H1 (cell line): Measurements from ENCODE around the gene OLFM1. TPM values are rescaled to one million over a fixed set of nuclear protein-coding genes. Genes with fewer than 3 reads are reported as not detected.

Source experiments
- CTCF ChIA-PET: fragments of 300-600 bp; sonication (Branson Sonifier 250); formaldehyde crosslinking; loops from one replicate; lab custom pipeline; 2021; ENCODE audit not compliant: partially characterized antibody; lab: Charles Lee
- POLR2A ChIA-PET: fragments of 300-600 bp; sonication (Branson Sonifier 250); formaldehyde crosslinking; loops from one replicate; lab custom pipeline; 2021; ENCODE audit warnings: inconsistent platforms; ENCODE audit not compliant: partially characterized antibody; lab: Charles Lee
- DNase-seq, 2 experiments: peaks; one replicate each; pipeline versions ENCODE4 v3.0.0 to v3.0.0-alpha.2; 2010 to 2022; ENCODE audit warnings: low spot score in 2 of 2, low read depth in 1 of 2, mixed read lengths in 1 of 2
- FAIRE-seq: peaks from 2 replicates; lab custom pipeline; 2011; peaks lifted over from hg19 to GRCh38; lab: Jason Lieb, UNC
- H2AFZ ChIP-seq: 2 replicates; pipeline ENCODE4 v1.8.1; 2012; ENCODE audit warnings: low read length, inconsistent platforms
- H2AK5ac ChIP-seq: 2 replicates; pipeline ENCODE4 v1.6.1; 2013; ENCODE audit warnings: low read depth, low read length
- H2BK120ac ChIP-seq: replicated peaks from 2 replicates; pipeline ENCODE3; 2013; ENCODE audit warnings: low read depth, low read length, inconsistent platforms
- H2BK12ac ChIP-seq: 2 replicates; pipeline ENCODE4 v1.6.1; 2013; ENCODE audit warnings: low read depth, low read length
- H2BK15ac ChIP-seq: 2 replicates; pipeline ENCODE4 v1.6.1; 2013; ENCODE audit warnings: low read length
- H2BK20ac ChIP-seq: 2 replicates; pipeline ENCODE4 v1.6.1; 2013; ENCODE audit warnings: low read length
- H2BK5ac ChIP-seq: 2 replicates; pipeline ENCODE4 v1.6.1; 2013; ENCODE audit warnings: low read depth, low read length
- H3K14ac ChIP-seq: 2 replicates; pipeline ENCODE4 v1.6.1; 2013; ENCODE audit warnings: inconsistent platforms; ENCODE audit not compliant: insufficient read length
- H3K18ac ChIP-seq: 2 replicates; pipeline ENCODE4 v1.6.1; 2013; ENCODE audit warnings: low read length; ENCODE audit errors: extremely low read depth
- H3K23ac ChIP-seq: 2 replicates; pipeline ENCODE4 v1.6.1; 2013; ENCODE audit warnings: inconsistent platforms; ENCODE audit not compliant: insufficient read length
- H3K23me2 ChIP-seq: 2 replicates; pipeline ENCODE4 v1.6.1; 2013; ENCODE audit warnings: low read depth, low read length
- H3K27ac ChIP-seq: 2 replicates; pipeline ENCODE4 v1.6.1; 2011; ENCODE audit warnings: low read depth, low read length, inconsistent platforms
- H3K27me3 ChIP-seq, 4 experiments: replicated peaks in 1 of 4; 1 replicate in 1 of 4; 2 replicates in 3 of 4; pipeline versions ENCODE4 v1.6.1 to v1.8.1; 2011 to 2013; ENCODE audit warnings: low read length in 3 of 4, mild to moderate bottlenecking in 3 of 4, inconsistent platforms in 2 of 4, mixed read lengths in 2 of 4, moderate library complexity in 1 of 4; ENCODE audit not compliant: control insufficient read depth in 3 of 4, insufficient read depth in 3 of 4; ENCODE audit errors: extremely low read depth in 1 of 4
- H3K36me3 ChIP-seq, 4 experiments: 2 replicates each; pipeline versions ENCODE4 v1.6.1 to v1.8.1; 2011 to 2013; ENCODE audit warnings: mild to moderate bottlenecking in 4 of 4, low read length in 3 of 4, moderate library complexity in 2 of 4, control low read depth in 1 of 4, inconsistent platforms in 1 of 4; ENCODE audit not compliant: insufficient read depth in 4 of 4, control insufficient read depth in 2 of 4
- H3K4ac ChIP-seq: replicated peaks from 2 replicates; pipeline ENCODE3; 2013; ENCODE audit warnings: low read length, low read depth, mixed read lengths, inconsistent platforms; ENCODE audit not compliant: insufficient read length
- H3K4me1 ChIP-seq, 4 experiments: replicated peaks in 1 of 4; 1 replicate in 1 of 4; 2 replicates in 3 of 4; pipeline versions ENCODE4 v1.6.1 to v1.8.1; 2011 to 2013; ENCODE audit warnings: low read length in 3 of 4, inconsistent platforms in 2 of 4, mixed read lengths in 1 of 4; ENCODE audit not compliant: insufficient read depth in 4 of 4, control insufficient read depth in 3 of 4
- H3K4me2 ChIP-seq, 2 experiments: 2 replicates each; pipeline versions ENCODE4 v1.6.1 to v1.8.1; 2011 to 2013; ENCODE audit warnings: low read depth in 2 of 2, low read length in 2 of 2, control low read depth in 1 of 2, inconsistent platforms in 1 of 2, mild to moderate bottlenecking in 1 of 2; ENCODE audit not compliant: insufficient read depth in 1 of 2
- H3K4me3 ChIP-seq, 4 experiments: fragments of 200-600, 300-600 bp in 1 of 4; sonication (generic), shearing (Covaris generic), sonication (Bioruptor Twin) in 1 of 4; 2 replicates each; pipeline versions ENCODE4 v1.5.1 to v1.8.1; 2011 to 2016; ENCODE audit warnings: low read length in 4 of 4, low read depth in 3 of 4, control low read depth in 2 of 4, inconsistent platforms in 2 of 4, mild to moderate bottlenecking in 2 of 4, mixed read lengths in 1 of 4, moderate library complexity in 1 of 4; ENCODE audit not compliant: insufficient read depth in 2 of 4; ENCODE audit errors: extremely low read depth in 1 of 4
- H3K56ac ChIP-seq: replicated peaks from 2 replicates; pipeline ENCODE3; 2013; ENCODE audit warnings: low read depth, mild to moderate bottlenecking, mixed read lengths, low read length, inconsistent platforms; ENCODE audit not compliant: insufficient read length
- H3K79me1 ChIP-seq: 2 replicates; pipeline ENCODE4 v1.6.1; 2013; ENCODE audit warnings: low read depth, low read length, control low read depth
- H3K79me2 ChIP-seq, 2 experiments: 2 replicates each; pipeline versions ENCODE4 v1.6.1 to v1.8.1; 2012 to 2013; ENCODE audit warnings: low read length in 2 of 2, mild to moderate bottlenecking in 2 of 2, inconsistent platforms in 1 of 2; ENCODE audit not compliant: insufficient read depth in 2 of 2, control insufficient read depth in 1 of 2
- H3K9ac ChIP-seq, 4 experiments: replicated peaks in 1 of 4; 1 replicate in 1 of 4; 2 replicates in 3 of 4; pipeline versions ENCODE4 v1.6.1 to v1.8.1; 2011 to 2013; ENCODE audit warnings: low read depth in 3 of 4, low read length in 3 of 4, control low read depth in 2 of 4, mild to moderate bottlenecking in 2 of 4, moderate library complexity in 2 of 4, inconsistent platforms in 1 of 4; ENCODE audit errors: extremely low read depth in 1 of 4
- H3K9me3 ChIP-seq, 2 experiments: 2 replicates each; pipeline versions ENCODE4 v1.6.1 to v1.8.1; 2012 to 2013; ENCODE audit warnings: mild to moderate bottlenecking in 2 of 2, moderate library complexity in 2 of 2, control low read depth in 1 of 2, inconsistent platforms in 1 of 2, low read depth in 1 of 2, low read length in 1 of 2, mixed read lengths in 1 of 2; ENCODE audit not compliant: insufficient read depth in 2 of 2
- H4K20me1 ChIP-seq, 2 experiments: replicated peaks in 1 of 2; 2 replicates each; pipeline versions ENCODE3 to v1.8.1; 2011 to 2013; ENCODE audit warnings: inconsistent platforms in 2 of 2, low read length in 2 of 2, mild to moderate bottlenecking in 1 of 2; ENCODE audit not compliant: insufficient read depth in 2 of 2, control insufficient read depth in 1 of 2
- H4K5ac ChIP-seq: 2 replicates; pipeline ENCODE4 v1.6.1; 2013; ENCODE audit warnings: low read length, low read depth, mixed read lengths, inconsistent platforms; ENCODE audit not compliant: insufficient read length
- H4K8ac ChIP-seq: 2 replicates; pipeline ENCODE4 v1.8.0; 2013; ENCODE audit warnings: mild to moderate bottlenecking, moderate library complexity, low read length, inconsistent platforms; ENCODE audit not compliant: insufficient read depth; ENCODE audit errors: extremely low read depth
- H4K91ac ChIP-seq: replicated peaks from 2 replicates; pipeline ENCODE3; 2013; ENCODE audit warnings: low read length, mixed read lengths, inconsistent platforms; ENCODE audit not compliant: insufficient read length
- HDAC2 ChIP-seq, 2 experiments: fragments of 300-600 bp in 1 of 2; sonication (generic) in 1 of 2; IDR thresholded peaks; 2 replicates each; pipeline ENCODE4 v1.6.1; 2011 to 2012; ENCODE audit warnings: low read depth in 2 of 2, low read length in 2 of 2, mild to moderate bottlenecking in 2 of 2, moderate library complexity in 2 of 2, borderline replicate concordance in 1 of 2, inconsistent platforms in 1 of 2
- POU5F1 ChIP-seq: IDR thresholded peaks from 2 replicates; pipeline ENCODE4 v1.6.1; 2011; ENCODE audit warnings: low read depth, mild to moderate bottlenecking, low read length, moderate library complexity
- SP2 ChIP-seq: IDR thresholded peaks from 2 replicates; pipeline ENCODE4 v1.6.1; 2012; ENCODE audit warnings: mild to moderate bottlenecking, low read length, inconsistent platforms
- TBP ChIP-seq: IDR thresholded peaks from 2 replicates; pipeline ENCODE4 v1.6.1; 2011; ENCODE audit warnings: low read depth, low read length, improper control_type of control experiment
- WGBS, 2 experiments: shearing (Covaris generic) in 1 of 2; methylation state at CpG; one replicate each; pipeline versions ENCODE4 v1.1.6 to v1.1.7; 2013 to 2015; ENCODE audit warnings: low lambda C conversion rate in 2 of 2, mixed read lengths in 2 of 2, inconsistent platforms in 1 of 2, low coverage in 1 of 2, missing lambda C conversion rate in 1 of 2; ENCODE audit not compliant: insufficient replicate concordance in 2 of 2, insufficient coverage in 1 of 2, insufficient read length in 1 of 2; ENCODE audit errors: extremely low coverage in 1 of 2, missing lambda C conversion rate in 1 of 2; 5-methylcytosine and 5-hydroxymethylcytosine counted together
- polyA plus RNA-seq, 7 experiments: library from polyadenylated mRNA; depleted of rRNA in 3 of 7; stranded (reverse) in 5 of 7; unstranded in 2 of 7; fragments of >200 nt in 5 of 7; fragments of 200-250 nt in 2 of 7; gene quantifications; 1 replicate in 5 of 7; 2 replicates in 1 of 7; 4 replicates in 1 of 7; pipeline versions ENCODE4 v1.2.1 to v1.2.3, GENCODE V29; 2011 to 2013; ENCODE audit warnings: missing spikeins in 2 of 7, mixed read lengths in 2 of 7
- total RNA-seq: library from RNA; stranded (reverse); fragmentation: NEBNext Ultra II Directional; extraction: Animal tissue kit (Norgen Biotek cat#: 25700); gene quantifications from 2 replicates; pipeline ENCODE4 v1.2.1, GENCODE V29; 2021

OLFM1 gene
- total and polyA plus RNA-seq, 2 of the 8 experiments (the other 6 are each of a cell fraction or from before 2014, with no cell fraction given), result 53.0 to 53.4 TPM

DNA sequence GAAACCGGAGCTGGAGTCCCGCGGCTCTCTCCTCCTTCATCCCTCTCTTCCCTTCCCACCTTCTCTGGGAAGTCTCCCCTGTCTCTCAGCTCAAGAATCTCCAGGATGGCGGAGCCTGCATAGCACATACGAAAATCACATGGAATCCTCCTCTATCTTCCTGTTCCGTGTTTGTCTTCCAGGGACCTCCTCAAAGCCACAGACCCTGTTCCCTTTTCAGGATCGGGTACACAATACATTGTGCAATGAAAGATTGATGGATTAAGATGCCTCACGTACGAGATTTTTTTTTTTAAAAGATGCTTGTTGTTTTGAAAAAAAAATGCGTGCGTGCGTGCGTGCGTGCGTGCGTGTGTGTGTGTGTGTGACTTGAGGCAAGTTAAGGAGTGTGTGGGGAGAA is 46.6 kb upstream of the OLFM1 start:
- H3K9me3 ChIP-seq, result no peaks in the 10 kb centered on the region
- H2AFZ ChIP-seq, result no peak overlapping the region
- no peak overlapping the region for H4K5ac ChIP-seq
- H4K20me1 ChIP-seq, result no peaks in the 10 kb centered on the region
- no peak overlapping the region for H2AK5ac ChIP-seq
- no peak overlapping the region for H2BK12ac ChIP-seq
- POLR2A ChIA-PET, result no interaction called here
- DNase-seq (no peak), FAIRE-seq (no peak)
- H3K36me3 ChIP-seq, result no peaks in the 10 kb centered on the region
- no peak overlapping the region for H4K8ac ChIP-seq
- H2BK15ac ChIP-seq, result no peak overlapping the region
- CTCF ChIA-PET, result interaction anchor here (0.9 to 1.6 kb wide), 2 partner anchors 259 to 371 kb away, joined by 3 to 4 read pairs; no protein-coding TSS in a partner anchor
- H3K79me2 ChIP-seq, result no peaks in the 10 kb centered on the region
- H3K4me1 ChIP-seq, result peaks cover 0 to 3% (median 0%) of the 10 kb centered on the region in 4 experiments; a peak in 1 of 7 replicates
- H4K91ac ChIP-seq, result no peak overlapping the region
- H2BK20ac ChIP-seq, result no peak overlapping the region
- no peak overlapping the region for H3K14ac ChIP-seq
- no peak overlapping the region for H3K18ac ChIP-seq
- no peak overlapping the region for H3K9ac ChIP-seq
- no peak overlapping the region for H2BK120ac ChIP-seq
- no peaks in the 10 kb centered on the region for H3K27me3 ChIP-seq
- no peak overlapping the region for H3K23ac ChIP-seq
- no peak overlapping the region for H3K56ac ChIP-seq
- no peak overlapping the region for H3K4ac ChIP-seq
- H2BK5ac ChIP-seq, result no peak overlapping the region
- no peak overlapping the region for H3K27ac ChIP-seq
- H3K4me3 ChIP-seq, result no peak overlapping the region
- no peaks in the 10 kb centered on the region for H3K79me1 ChIP-seq
- WGBS, 2 experiments, result 85% methylated on average over 16 of the region's 16 CpGs; no CpG with 5 or more reads in 1 of the 2 experiments
- no peaks in the 10 kb centered on the region for H3K23me2 ChIP-seq
- H3K4me2 ChIP-seq, result no peak overlapping the region
- TF ChIP-seq POU5F1, result no peak
- TF ChIP-seq SP2, result no peak
- no peak for TF ChIP-seq HDAC2 (IDR thresholded peaks at IDR 0.05; ENCODE audit: borderline replicate concordance in 1 of 2, low read depth in 2 of 2, low read length in 2 of 2)
- no peak for TF ChIP-seq TBP
